HG03097 (cell line): Measurements from ENCODE around the gene ITGA5.
"Not testable (repeated sequence)": the region's sequence is repeated elsewhere in the genome, so short reads cannot be mapped to it uniquely, and the experiment has no call there.

Source experiments
- ATAC-seq: cut with Tn5 transposase; IDR thresholded peaks from one replicate; pipeline ENCODE4 v1.9.1; 2021; ENCODE audit not compliant: unreplicated experiment, low FRiP score

ITGA5 gene

DNA sequence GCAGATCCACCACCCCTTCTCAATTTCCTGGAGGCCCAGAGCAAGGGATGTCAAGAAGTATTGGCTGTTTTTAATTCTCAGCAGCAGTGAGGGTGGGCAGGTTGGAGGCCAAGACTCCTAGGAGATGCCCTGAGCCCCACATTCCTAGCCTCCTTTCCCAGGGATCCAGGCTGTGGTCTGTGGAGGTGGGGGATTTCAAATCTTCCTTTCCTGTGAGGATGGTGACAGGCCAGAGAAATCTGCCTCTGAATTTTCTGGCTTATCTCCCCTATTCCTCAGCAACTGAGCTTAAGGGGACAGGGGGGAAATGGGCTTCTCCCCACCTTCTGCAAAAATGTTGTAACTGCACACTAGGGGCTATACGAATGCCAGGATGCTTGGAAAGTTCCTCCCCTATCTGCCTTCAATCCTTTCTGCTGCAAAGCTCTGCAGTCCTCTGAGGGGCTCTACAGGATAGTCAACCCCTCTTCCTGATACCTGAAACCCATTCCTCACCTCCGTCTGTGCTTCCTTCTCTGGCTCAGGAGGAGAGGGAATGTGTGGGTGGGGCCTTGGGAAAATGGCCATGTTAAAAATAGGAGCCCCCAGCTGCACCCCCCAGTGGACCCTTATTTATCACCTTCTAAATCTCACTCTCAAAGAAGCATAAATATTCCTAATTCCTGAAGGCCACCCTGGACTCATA is 61.4 kb downstream of the ITGA5 start:
- no peak for ATAC-seq

DNA sequence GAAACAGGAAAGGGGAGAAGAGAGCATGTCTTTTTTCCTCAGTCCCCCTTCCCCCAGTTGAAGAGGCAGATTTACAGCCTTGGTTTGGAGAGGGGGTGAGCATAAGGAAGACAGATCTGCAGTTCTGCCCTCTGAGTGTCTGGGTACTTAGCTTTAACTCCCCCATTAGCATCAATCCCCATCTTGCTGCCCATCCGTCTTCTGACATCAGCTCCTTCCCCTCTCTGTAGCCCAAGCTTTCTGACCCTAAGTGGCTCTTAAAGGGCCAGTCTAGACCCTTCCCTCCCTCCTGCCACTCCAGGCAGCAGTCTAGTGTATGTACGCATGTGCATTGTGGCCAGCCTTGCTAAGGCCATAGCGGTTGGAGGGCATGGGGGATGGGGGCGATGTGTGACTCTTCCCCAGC is 62.1 kb downstream of the ITGA5 start:
- ATAC-seq: no peak

DNA sequence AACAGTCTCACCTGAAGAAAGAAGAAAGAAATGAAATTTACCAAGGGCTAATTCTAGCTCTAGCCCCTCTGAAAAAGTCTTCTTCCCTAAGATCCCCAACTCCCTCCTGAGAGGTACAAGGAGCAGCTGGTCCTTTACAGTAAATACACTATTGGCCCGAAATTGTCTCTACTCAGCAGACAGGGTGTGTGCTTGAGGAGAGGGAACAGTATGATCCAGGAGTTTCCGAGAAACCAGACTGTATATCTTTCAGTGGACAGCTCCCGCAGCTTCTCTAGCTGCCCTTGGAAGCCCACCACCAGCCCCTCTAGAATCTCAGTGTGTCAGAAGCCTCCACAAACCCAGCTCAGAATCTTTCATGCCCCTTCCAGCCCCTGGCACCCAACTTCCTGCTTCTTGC is 62.8 kb downstream of the ITGA5 start:
- no peak for ATAC-seq

DNA sequence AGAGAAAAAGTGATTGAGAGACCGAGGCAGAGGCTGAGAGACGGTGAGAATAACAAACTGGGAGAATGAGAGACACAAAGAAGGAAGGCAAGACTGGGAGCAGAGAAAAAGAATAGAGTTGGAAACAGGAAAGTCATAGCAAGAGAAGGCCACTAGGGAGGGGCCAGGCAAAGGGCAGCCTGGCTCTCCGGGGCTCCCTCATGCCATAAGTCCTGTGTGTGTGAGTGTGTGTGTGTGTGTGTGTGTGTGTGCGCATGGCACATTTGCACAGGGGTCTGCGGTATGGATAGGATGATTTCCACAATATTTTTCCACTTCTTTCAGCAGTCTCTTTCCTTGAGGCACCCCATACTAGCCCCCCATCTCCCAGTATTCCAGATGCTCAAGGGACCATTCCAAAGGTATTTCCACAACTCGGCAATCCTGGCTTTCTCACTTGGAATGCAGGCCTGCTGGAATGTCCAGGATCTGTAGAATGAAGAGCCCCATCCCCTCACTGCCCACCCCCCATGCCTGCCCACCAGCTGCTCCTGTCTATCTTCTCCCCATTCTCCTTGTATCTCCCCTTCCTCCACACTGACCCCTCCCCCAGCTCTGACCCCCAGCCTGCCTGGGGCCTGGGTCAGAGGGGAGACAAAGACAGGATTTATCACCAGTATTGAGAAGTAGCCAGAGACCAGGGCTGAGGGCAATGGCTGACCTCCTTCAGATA is 63.8 kb downstream of the ITGA5 start:
- no peak for ATAC-seq

DNA sequence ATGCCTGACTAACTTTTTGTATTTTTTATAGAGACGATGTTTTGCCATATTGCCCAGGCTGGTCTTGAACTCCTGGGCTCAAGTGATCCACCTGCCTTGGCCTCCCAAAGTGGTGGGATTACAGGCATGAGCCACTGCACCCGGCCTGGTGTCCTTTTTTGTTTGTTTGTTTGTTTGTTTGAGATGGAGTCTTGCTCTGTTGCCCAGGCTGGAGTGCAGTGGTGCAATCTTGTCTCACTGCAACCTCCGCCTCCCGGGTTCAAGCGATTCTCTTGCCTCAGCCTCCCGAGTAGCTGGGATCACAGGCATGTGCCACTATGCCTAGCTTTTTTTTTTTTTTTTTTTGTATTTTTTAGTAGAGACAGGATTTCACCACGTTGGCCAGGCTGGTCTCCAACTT is 64.8 kb downstream of the ITGA5 start:
- ATAC-seq: not testable (repeated sequence)

DNA sequence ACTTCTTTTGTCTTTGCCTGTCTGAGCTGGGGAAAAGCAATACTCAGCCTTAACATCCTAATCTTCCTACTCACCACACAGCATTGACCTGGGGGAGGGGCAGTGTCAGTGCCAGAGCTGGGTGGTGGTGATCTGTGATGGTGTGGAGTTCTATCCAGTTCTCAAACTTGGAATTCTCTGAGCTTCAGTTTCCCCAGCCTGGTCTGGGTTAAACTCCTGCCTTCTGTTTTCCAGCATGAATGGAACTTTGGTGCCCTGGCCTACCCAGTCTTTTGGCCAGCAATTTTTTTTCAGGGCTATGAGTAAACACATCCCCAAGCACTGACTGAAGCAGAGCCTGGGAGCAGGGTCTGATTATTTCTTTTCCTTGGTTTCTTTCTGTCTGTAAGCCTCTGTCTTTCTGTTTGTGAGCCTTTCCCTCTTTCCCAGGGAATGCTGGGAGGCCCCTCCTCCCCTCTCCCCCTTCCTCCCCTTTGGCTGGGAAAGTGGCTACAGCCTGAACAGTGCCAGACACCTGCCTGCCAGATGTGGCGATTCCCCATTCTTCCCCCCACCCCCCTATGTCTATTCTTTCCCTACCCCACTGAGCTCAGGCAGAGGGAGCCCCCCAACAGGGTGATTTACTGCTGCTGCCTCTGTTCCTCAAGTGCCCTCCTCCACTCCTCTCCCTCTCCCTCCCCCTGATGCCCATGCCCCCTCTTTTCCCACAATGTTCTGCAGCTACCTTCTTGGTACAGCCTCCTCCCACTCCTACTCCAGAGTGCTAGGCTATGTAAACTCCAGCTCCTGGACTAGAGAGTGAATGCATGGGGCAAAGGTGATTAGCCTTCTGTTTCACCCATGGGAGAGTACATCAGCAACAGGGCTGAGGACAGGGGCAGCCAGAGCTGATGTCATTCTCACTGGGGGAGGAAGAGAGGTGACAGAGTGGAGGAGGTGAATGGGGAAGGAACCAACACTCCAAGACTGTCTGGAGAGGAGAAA is 65.9 kb downstream of the ITGA5 start:
- ATAC-seq: no peak

DNA sequence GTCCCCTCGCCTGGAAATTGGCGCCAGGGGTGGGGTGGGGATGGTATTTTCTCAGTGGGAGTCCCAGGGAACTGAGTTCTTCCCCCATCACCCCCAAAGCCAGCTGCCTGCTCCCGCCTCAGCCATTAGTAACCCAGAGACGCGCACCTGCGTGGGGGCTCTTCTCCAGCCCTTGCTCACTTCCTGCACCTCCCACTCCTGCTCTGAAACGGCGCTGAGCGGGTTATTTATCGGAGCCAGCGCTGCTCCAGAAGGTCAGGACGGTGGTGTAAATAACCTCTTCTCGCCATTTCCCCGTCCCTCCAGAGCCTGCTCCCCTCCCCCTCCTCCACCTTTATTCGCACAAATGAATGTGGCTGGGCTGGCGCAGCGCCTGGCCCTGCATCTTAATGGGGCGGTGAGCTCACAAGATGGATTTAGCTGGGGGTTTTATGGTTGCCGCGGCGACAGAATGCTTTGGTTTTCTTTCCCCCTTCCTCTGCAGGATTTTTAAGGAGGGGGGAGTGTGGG is 67.0 kb downstream of the ITGA5 start:
- ATAC-seq: no peak

DNA sequence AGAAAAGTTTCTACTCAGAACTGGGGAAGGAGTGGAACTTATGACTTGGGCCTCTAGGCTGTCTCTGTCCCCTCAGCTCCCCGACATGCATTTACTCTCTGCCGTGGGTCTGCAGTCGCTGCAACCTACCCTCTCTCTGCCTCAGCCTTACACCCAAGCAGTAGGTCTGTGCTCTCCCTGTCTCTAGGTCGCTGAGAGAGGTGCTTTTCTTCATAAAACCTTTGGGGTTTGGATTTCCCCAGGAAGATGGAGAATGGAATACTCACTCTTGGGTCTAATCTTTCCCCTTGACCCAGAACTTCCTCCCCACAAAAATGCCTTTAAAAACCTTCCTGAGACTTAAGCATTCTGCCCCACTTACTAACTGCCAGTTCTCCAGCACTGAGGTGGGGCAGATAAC is 67.7 kb downstream of the ITGA5 start:
- ATAC-seq: no peak

DNA sequence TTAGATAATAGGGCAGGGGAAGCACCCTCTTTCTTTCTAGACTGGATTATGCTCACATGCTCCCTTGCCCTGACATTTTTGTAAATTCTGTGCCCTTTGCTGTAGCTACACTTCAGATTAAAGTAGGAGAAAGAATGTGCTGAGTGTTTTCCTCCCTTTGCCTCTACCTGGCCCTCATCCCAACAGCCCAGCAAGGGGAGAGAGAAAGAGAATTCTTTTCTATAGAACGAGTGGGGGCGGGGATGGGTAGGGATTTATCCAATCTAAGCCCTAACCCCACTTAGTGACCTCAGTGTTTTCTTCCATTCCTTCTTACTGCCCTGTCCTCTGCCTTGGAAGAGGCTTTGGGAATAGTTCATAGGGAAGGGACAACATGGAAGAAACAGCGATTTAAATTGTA is 68.3 kb downstream of the ITGA5 start:
- no peak for ATAC-seq

DNA sequence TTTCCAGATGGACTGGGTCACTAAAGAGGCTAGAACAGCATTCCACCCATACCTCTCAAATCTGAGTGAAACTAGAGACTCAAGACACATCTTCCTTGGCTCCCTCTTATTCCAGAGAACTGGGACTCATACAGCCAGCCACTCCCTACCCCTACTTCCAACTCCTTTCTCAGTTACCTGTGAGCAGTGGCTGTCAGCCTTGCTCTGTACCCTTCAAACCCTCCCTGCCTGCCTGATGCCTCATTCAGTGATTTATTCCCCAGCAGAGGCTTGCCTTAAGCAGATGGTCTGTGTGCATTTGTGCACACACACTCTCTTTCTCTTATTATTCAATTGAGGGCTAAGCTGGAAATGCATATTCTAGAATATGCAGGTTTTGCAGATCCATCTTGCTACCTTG is 69.4 kb downstream of the ITGA5 start:
- no peak for ATAC-seq

DNA sequence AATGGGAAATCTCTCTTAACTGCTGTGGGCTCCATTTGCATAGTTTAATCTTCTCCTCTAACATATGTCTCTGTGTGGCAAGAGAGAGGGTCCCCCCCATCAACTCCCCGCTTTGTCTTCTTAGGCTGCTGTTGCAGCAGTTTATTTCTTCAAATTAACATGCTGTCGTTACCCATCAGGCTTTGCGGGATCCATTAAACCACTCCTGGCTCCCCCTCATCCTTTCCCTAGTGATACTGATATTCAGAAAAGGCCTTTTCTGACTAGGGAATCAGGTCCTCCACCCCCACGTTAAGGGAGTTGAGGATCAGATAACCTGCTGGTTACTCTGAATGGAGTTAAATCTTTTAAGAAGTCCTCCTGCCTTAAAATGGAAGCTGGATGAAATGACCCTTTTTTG is 70.0 kb downstream of the ITGA5 start:
- ATAC-seq: no peak
